GM12875 (cell line): Measurements from ENCODE around the gene NEIL3.

ENCODE experiments used
- H3K4me3 ChIP-seq: one replicate; pipeline ENCODE4 v1.5.1; 2011; ENCODE audit warnings: low read depth, low read length, control low read depth
- CTCF ChIP-seq: IDR thresholded peaks from 2 replicates; pipeline ENCODE4 v1.5.1; 2011; ENCODE audit warnings: low read depth, mild to moderate bottlenecking, control low read depth, inconsistent platforms, low read length, moderate library complexity, borderline replicate concordance; ENCODE audit not compliant: insufficient read depth

Gene NEIL3

DNA sequence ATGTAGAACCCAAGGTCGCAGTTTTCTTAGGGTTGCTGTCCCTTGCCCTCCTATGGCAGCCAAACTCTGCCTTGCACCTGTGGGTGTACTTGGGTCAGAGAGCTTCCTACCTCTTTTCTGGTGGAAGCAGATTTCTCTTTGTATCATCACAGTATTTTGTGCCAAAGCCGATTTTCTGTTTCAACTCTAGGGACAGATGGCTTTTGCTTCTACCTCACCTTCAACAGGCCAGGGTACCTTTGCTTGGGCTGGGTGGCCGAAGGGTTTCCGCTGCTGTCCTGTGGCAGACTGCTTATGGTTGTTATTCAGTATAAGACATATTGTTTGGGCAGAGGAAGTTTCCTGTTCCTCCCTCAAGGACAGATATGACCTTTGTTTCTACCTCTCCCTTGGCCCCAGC lies 22.4 kb downstream of the NEIL3 start:
- no peak overlapping the region for H3K4me3 ChIP-seq
- TF ChIP-seq CTCF: no peak

- no peak overlapping the region for H3K4me3 ChIP-seq
- TF ChIP-seq CTCF: peak; percentile 43; the same call in 1 of the 2 replicates
Observed at GRCh38 chr4:177339477-177340374, 30.1 kb downstream of the NEIL3 start.

DNA sequence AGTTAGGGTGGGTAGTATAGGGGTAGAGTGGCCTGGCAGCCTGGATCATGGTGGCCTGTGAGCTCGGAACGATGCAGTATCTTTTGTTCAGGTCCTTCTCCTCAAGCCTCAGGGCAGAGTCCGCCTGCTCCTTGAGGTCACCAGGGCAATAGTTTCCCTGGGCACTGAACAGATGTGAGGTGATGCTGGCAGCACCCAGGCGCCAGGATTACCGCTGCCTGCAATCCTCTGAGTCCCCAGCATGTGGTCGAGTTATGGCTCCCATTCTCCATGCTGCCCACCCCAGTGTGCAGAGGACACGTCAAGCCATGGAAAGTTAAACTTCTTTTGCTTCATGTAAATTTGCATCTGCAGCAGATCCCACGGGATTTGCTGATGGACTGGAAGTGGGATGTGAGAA lies 38.7 kb downstream of the NEIL3 start:
- H3K4me3 ChIP-seq: no peak overlapping the region
- no peak for TF ChIP-seq CTCF

DNA sequence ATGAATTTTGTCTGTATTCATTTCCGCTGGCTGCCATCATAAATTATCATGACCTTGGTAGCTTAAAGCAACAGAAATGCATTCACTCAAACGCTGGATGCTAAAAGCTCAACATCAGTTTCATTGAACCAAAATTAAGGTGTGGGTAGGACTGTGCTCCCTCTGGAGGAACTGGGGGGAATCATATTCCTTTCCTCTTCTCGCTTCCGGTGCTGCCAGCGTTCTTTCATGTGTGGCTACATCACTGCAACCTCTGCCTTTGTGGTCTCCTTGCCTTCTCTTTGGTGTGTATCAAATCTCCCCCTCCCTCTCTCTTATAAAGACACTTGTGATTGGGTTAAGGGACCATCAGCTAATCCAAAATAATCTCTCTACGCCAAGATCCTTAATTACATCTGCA lies 39.5 kb downstream of the NEIL3 start:
- TF ChIP-seq CTCF: no peak
- H3K4me3 ChIP-seq: no peak overlapping the region

DNA sequence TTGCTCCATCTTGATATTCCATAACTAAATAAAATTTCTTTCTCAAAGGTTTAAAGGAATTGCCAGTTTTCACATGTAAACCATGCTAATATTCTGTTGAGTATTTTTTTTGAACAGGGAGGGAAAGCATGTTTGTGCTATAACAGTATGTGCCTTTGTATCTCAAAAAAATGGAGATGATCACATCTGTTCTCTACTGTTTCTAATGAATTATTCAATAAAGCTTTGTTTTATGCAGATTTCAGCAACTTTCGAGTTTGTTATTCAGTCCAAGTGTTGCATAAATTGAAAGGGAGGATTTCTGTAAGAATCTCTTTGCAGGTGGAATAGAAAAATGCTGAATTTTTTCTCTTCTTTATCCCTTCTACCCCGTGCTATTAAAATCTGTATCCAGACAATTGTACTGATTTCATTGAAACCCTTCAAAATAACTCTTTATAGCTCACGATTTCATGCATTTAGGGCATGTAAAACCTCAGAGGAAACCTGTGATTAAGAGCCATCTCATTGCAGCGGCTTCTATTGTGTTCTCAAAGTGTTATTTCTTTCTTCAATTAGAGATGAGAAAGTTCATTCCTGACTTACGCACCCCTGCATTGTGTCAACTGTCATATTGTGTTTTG lies 42.1 kb downstream of the NEIL3 start:
- H3K4me3 ChIP-seq: no peak overlapping the region
- TF ChIP-seq CTCF: no peak

DNA sequence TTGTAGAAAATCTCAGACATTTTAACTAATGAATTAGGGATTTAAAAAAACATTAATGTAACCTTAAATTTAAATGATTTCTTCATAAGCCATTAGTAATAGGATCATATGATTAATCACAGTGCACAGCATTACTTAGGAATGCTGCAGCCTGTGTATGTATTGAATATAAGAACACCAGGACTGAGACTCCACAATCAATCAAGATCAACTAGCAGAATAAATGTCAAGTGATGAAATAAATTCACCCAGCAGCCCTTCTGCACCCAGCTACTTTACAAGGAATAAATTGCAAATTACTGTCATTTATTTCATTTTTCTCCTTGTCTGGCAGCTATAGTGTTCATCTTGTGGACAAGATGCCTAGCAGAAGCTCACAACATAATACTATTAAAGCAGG lies 46.5 kb downstream of the NEIL3 start:
- no peak overlapping the region for H3K4me3 ChIP-seq
- no peak for TF ChIP-seq CTCF

- no peak for TF ChIP-seq CTCF
- H3K4me3 ChIP-seq: no peak overlapping the region
Observed at GRCh38 chr4:177356921-177357320, 47.2 kb downstream of the NEIL3 start.
